Activated CD8-positive, alpha-beta memory T cell treated with anti-CD3 and anti-CD28 coated beads, Interleukin-2, amount 50 U/mL, for 4 hours (primary cell): ENCODE data around the gene TYW3.

Experiments used
- DNase-seq: peaks from one replicate; pipeline ENCODE4 v3.0.0-alpha.2; 2020

Gene TYW3

GRCh38 chr1:74811436-74812179 is 78.7 kb downstream of the TYW3 start:
- DNase-seq = no peak

- no peak for DNase-seq
These were observed 79.2 kb downstream of the TYW3 start for GRCh38 chr1:74812180-74812541.
